Measurements from ENCODE around the gene PSPN.

Gene PSPN

GRCh38 chr19:6325614-6326013 lies 50.1 kb downstream of the PSPN start:
- no peak for DNase-seq (ENCODE audit: low spot score)
